Right ventricle myocardium superior (tissue), 1 donor: ENCODE results near the gene RFLNA. TPM values are rescaled to one million over a fixed set of nuclear protein-coding genes. Genes with fewer than 3 reads are reported as not detected.

Source experiments
- ATAC-seq: fragments of 200-7000 bp; cut with Tn5 transposase; one replicate; pipeline ENCODE4 v1.9.1; 2020; ENCODE audit warnings: mild to moderate bottlenecking; ENCODE audit not compliant: poor library complexity
- DNase-seq: peaks from one replicate; pipeline ENCODE4 v3.0.0-alpha.2; 2020
- intact Hi-C: fragments of 100-400 bp; cut with DNase I; formaldehyde crosslinking; loops from one replicate; pipeline ENCODE4 v1.11.2; 2022
- total RNA-seq: library from RNA; stranded (reverse); fragmentation: NEBNext Ultra II Directional; extraction: Animal tissue kit (Norgen Biotek cat#: 25700); gene quantifications from one replicate; pipeline ENCODE4 v1.2.1, GENCODE V29; 2021
- donor health status: DM: no; HTN: yes; CAD: no; lungs with severe emphysema.

The RFLNA gene
- total RNA-seq, 1 donor from 2014 or later: 0.16 TPM

- ATAC-seq (no peak), DNase-seq (peak; percentile 20)
- intact Hi-C loops: no loop called here
Measured at GRCh38 chr12:124301084-124301654, 6.3 kb downstream of the RFLNA start.

DNA sequence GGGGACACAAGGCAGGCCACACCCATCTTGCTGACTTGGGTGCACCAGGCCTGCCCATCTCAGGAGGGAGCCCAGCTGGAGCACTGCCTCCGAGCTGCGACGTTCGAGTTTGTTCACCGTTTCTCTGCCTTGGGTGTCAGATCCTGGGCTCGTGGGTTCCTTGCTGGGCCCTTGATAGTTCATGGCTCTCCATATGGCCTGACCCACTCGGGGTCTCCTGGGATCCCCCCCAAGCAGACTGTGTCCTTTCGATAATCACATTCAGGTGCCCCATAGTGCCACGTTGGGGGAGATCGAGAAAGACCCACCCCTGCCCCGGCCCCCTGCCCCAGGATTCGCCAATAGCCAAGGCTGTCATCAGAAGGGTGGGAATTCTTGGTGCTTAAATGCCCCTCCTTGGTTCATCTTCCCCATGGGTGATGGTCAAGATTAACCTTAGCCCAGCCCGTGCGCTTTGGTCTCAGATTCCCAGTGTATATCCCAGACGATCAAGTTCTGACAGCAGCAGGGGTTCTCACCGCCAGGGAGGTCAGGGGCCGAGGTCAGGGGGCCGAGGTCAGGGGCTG lies 7.4 kb downstream of the RFLNA start:
- no peak for ATAC-seq
- intact Hi-C loops: no loop called here
- no peak for DNase-seq

DNA sequence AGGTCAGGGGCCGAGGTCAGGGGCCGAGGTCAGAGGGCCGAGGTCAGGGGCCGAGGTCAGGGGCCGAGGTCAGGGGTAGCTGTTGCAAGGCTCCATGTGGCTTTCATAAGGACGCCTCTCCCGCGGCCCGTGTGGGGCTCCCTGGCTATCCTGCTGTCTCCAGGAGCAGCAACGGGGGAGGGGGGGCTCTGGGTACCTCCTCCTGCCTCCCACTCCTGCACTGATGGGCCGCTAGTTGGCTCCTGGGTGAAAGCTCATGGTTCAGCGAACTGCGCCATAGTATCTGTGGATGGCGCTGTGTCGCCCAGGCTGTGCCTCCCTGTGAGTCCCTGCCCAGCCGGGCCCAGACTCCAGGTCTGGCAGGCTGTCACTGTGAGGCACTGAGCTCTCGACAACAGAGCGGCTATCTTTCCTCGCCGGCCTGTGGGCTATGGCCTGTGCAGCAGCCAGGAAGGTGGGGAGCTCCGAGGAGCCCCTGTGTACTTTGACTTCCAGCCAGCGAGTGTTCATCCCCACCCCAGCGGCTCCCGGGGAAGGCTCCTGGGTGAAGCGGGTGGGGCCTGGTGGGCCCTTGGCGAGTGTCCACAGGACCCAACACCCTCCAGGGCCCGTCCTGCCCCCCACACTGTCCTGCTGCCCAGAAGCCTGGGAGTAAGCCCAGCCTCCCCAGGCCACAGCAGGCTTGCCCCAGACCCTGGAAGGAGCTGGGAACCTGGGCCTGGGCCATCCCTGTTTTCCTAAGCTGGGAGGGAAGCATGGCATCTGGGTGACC lies 8.1 kb downstream of the RFLNA start:
- intact Hi-C loops: no loop called here
- peak; percentile 34 for DNase-seq

GRCh38 chr12:124303579-124304313 lies 8.9 kb downstream of the RFLNA start:
- DNase-seq (peak; percentile 40), ATAC-seq (no peak)
- intact Hi-C loops: no loop called here

More for the DNA sequence above, 8.1 kb downstream of the RFLNA start:
- ATAC-seq: no peak

GRCh38 chr12:124304314-124304790 lies 9.5 kb downstream of the RFLNA start:
- intact Hi-C loops: no loop called here
- DNase-seq: peak; percentile 29
- no peak for ATAC-seq

DNA sequence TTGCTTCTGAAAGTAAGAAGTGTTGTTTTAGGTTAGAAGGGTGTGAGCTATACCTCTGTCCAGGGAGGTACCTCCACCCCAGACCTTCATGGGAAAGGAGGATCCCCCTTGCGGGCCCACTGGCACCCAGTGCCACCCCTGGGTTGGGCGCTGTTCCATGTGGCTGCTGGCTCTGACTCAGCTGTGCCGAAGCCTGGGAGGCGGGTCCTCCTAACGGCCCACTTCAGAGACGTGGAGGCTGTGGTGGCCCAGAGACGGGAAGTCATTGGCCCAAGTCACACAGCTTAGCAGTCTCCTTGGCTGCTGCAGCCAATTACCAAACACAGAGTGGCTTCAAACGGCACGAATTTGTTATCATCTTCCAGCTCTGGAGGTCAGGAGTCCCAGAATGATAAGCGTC lies 10.2 kb downstream of the RFLNA start:
- intact Hi-C loops: no loop called here
- ATAC-seq (no peak), DNase-seq (peak; percentile 20)

- ATAC-seq (no peak), DNase-seq (peak; percentile 19)
- intact Hi-C loops: no loop called here
Measured at GRCh38 chr12:124305776-124306685, 11.1 kb downstream of the RFLNA start.

DNA sequence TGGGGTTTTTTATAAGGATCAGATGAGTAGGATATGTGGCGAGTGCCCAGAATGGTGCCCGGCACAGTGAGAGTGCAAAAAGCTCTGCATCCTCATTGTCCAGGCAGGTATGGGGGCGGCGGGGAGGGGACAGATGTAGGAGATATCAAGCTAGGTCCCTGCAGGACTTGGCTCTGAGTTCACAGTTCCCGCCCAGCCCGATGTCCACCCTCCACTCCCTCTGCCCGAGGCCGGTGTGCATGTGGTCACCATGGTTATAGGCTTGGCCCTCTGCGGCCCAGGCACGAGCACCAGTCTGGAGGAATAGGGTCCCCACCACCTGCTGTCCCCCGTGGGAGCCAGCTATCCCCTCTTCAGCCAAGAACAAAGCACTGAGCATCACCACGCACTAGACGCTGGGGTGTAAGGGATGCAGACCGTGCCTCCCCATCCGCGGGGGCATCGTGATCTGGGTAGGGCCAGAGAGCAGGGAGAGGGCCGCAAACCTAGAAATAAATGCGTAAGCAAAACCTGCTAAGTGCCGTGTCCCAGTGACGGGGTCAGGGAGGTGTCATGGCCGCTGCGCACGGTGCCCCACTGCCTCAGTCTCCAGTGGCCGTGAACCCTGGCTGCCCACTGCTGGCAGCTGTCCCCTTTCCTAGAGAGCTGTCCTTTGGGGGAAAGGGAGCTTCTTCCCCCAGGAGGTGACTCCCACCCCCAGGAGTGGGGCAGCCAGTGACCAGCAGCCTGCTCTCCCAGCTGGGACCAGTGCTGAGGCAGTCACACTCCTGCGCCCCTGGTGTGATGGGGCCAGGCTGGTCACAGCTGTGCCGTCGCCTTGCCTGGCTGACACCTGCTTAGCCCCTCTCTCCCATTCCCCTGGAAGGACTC lies 12.0 kb downstream of the RFLNA start:
- intact Hi-C loops: no loop called here
- no peak for ATAC-seq
- peak; percentile 26 for DNase-seq

DNA sequence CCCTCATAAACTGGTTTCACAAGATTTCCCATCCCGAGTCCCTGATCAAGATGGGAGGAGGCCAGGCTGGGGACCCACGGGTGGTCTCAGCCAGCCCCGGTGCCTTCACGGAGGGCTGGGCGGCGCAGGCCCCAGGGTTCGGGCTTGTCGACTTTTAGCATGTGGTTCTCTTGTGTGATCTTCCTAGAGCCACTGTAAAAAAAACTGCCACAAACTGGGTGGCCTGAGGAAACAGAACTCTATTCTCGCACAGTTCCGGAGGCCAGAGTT lies 12.6 kb downstream of the RFLNA start:
- ATAC-seq (no peak), DNase-seq (peak; percentile 22)
- intact Hi-C loops: no loop called here

DNA sequence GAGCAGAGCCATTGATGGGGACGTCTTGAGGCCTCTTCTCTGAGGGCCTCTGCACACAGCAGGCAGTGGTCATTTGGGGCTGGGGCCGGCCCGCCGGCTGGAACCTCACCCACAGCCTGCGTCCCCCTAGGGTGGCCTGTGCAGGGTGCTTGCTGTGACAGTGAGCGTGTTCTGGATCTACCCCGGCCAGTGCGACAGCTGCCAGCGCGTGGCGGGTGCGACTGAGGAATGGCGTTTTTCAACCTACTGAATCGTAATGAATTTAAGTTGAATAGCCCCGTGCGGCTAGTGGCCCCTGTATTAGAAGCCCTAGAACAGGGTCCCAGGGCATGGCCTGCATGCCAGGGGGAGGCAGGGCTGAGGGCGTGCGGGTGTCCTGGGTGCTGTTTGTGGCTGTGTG lies 13.8 kb downstream of the RFLNA start:
- intact Hi-C loops: no loop called here
- ATAC-seq (no peak), DNase-seq (peak; percentile 25)

DNA sequence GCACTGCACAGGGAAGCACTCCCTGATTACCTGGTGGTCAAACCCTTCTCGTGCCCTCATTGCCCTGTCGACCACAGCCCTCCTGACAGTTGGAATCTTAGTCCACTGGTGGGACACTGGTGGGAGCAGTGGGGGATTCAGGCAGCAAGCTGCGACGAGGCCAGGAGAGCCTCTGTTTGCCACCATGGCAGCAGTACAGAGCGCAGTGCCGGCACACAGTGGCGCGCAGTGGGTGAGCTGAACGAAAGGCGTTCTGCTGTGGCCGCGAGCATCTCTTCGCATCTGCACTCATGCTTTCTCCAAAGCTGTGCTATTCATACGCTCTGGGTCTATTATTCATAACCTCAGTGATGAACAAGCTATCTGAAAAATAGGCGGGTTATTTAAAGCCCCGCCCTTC lies 14.3 kb downstream of the RFLNA start:
- intact Hi-C loops: no loop called here

GRCh38 chr12:124309744-124310143 lies 14.9 kb downstream of the RFLNA start:
- intact Hi-C loops: no loop called here
- ATAC-seq: no peak
- peak; percentile 13 for DNase-seq

More for the DNA sequence above, 14.3 kb downstream of the RFLNA start:
- ATAC-seq: no peak
- DNase-seq: peak; percentile 21

DNA sequence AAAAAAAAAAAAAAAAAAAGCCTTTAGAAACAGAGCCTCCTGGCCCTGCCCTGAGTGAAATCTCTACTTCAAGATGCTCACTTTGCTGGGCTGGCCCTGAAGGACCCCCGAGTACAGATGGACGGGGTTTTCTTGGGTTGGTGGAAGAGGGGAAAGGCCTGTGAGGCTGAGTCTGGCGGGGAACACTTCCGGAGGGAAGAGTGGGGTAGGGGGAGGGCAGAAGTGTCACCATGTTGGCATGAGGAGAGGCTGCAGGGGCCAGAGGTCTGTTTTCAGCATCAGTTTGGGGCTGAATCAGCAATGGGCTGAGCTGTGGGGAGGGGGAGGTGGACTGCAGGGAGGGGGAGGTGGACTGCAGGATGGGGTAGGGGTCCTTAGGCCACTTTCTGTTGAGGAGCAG lies 15.3 kb downstream of the RFLNA start:
- intact Hi-C loops: no loop called here
- ATAC-seq (no peak), DNase-seq (no peak)

GRCh38 chr12:124310785-124311184 lies 15.9 kb downstream of the RFLNA start:
- DNase-seq: no peak
- no peak for ATAC-seq
- intact Hi-C loops: no loop called here

GRCh38 chr12:124311292-124312109 lies 16.6 kb downstream of the RFLNA start:
- no peak for DNase-seq
- intact Hi-C loops: no loop called here
- ATAC-seq: no peak

DNA sequence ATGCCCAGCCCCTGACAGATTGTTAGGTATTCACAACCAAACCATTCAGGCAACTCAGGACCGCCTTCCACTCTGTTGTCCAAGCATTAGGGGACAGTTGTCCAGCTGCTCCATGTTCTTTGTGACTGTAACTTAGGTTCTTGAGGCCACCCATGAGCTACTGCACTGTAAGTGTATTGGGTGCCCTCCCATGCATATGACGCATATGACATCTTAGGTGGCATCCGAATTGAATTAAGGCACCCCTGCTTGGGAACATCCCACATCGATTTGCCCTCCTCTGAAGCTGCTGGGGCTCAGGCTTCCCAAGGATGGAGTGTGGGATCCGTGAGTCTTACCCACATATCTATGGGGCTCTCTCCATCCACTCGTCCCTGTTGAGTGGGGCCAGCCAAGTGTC lies 17.7 kb downstream of the RFLNA start:
- intact Hi-C loops: no loop called here
- no peak for DNase-seq

DNA sequence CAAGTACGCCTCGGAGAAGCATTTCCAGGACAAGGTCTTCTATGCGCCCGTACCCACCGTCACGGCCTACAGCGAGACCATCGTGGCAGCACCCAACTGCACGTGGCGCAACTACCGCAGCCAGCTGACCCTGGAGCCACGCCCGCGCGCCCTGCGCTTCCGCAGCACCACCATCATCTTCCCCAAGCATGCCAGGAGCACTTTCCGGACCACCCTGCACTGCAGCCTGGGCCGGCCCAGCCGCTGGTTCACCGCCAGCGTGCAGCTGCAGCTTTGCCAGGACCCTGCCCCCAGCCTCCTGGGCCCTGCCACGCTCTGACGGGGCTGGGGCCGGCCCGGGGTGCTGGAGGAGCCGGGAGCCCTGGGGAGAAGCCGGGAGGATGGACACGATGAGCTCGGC lies 19.3 kb downstream of the RFLNA start:
- ATAC-seq: no peak
- no peak for DNase-seq
- intact Hi-C loops: no loop called here

More for the DNA sequence above, 17.7 kb downstream of the RFLNA start:
- ATAC-seq: no peak
